OCI-LY7 (cell line): ENCODE results near the gene COL25A1. TPM values are rescaled to one million over a fixed set of nuclear protein-coding genes. Genes with fewer than 3 reads are reported as not detected.

Experiments
- BruUV-seq: library from RNA; stranded (reverse); fragments of 400-500 nt; replicated peaks from 2 replicates; lab custom pipeline; 2021; lab: Mats Ljungman, UMichigan
- CTCF ChIA-PET: fragments of 300-600 bp; sonication (Branson Sonifier 250); formaldehyde crosslinking; loops from one replicate; lab custom pipeline; 2022; ENCODE audit warnings: antibody characterized with exemption; ENCODE audit not compliant: unreplicated experiment; lab: Charles Lee
- POLR2A ChIA-PET: fragments of 300-600 bp; sonication (Branson Sonifier 250); formaldehyde crosslinking; loops from one replicate; lab custom pipeline; 2022; ENCODE audit warnings: antibody characterized with exemption; lab: Charles Lee
- DNase-seq: peaks from one replicate; pipeline ENCODE4 v3.0.0-alpha.2; 2015; ENCODE audit warnings: low spot score
- H2AFZ ChIP-seq: fragments of 200-600 bp; sonication (generic), shearing (Covaris generic); 2 replicates; pipeline ENCODE4 v1.6.1; 2014; ENCODE audit warnings: mild to moderate bottlenecking, antibody characterized with exemption, low read length, moderate library complexity
- H3K27ac ChIP-seq: fragments of 200-600 bp; sonication (generic); 2 replicates; pipeline ENCODE4 v1.5.1; 2014; ENCODE audit warnings: mixed run types, low read depth, mild to moderate bottlenecking, moderate library complexity, low read length, inconsistent platforms; ENCODE audit not compliant: poor library complexity, severe bottlenecking
- H3K36me3 ChIP-seq: fragments of 200-600 bp; sonication (generic); 2 replicates; pipeline ENCODE4 v1.6.1; 2014; ENCODE audit warnings: mild to moderate bottlenecking, antibody characterized with exemption, low read length, moderate library complexity, mixed read lengths; ENCODE audit not compliant: insufficient read depth
- H3K4me1 ChIP-seq: fragments of 200-600 bp; sonication (generic); 2 replicates; pipeline ENCODE4 v1.5.1; 2014; ENCODE audit warnings: mild to moderate bottlenecking, low read length; ENCODE audit not compliant: insufficient read depth, poor library complexity, severe bottlenecking
- H3K4me2 ChIP-seq: fragments of 200-600 bp; sonication (generic); 2 replicates; pipeline ENCODE4 v1.6.1; 2014; ENCODE audit warnings: mild to moderate bottlenecking, low read length
- H3K4me3 ChIP-seq: fragments of 200-600 bp; sonication (generic); 2 replicates; pipeline ENCODE4 v1.5.1; 2014; ENCODE audit warnings: mild to moderate bottlenecking, low read depth, low read length; ENCODE audit not compliant: poor library complexity, severe bottlenecking
- H3K79me2 ChIP-seq: fragments of 200-600 bp; sonication (generic); 2 replicates; pipeline ENCODE4 v1.6.1; 2016; ENCODE audit warnings: low read depth, mild to moderate bottlenecking, low read length, moderate library complexity, mixed read lengths; ENCODE audit not compliant: insufficient read depth
- H3K9me2 ChIP-seq: fragments of 200-600 bp; sonication (generic); 2 replicates; pipeline ENCODE4 v1.6.1; 2016; ENCODE audit warnings: mild to moderate bottlenecking, low read length, mixed read lengths; ENCODE audit not compliant: insufficient read depth
- H3K9me3 ChIP-seq: fragments of 200-600 bp; sonication (generic); 2 replicates; pipeline ENCODE4 v1.6.1; 2014; ENCODE audit warnings: mild to moderate bottlenecking, mixed run types, low read length, mixed read lengths
- H4K20me1 ChIP-seq: fragments of 200-600 bp; sonication (generic); 2 replicates; pipeline ENCODE4 v1.6.1; 2014; ENCODE audit warnings: mild to moderate bottlenecking, antibody characterized with exemption, low read length, moderate library complexity, mixed read lengths; ENCODE audit not compliant: insufficient read depth
- EZH2phosphoT487 ChIP-seq: fragments of 200-600 bp; sonication (generic); IDR thresholded peaks from 2 replicates; pipeline ENCODE4 v1.6.1; 2018; ENCODE audit warnings: low read depth, borderline replicate concordance, mild to moderate bottlenecking, mixed run types, antibody characterized with exemption, low read length, moderate library complexity, mixed read lengths
- intact Hi-C: fragments of 100-400 bp; cut with micrococcal nuclease; formaldehyde crosslinking; loops from one replicate; pipeline ENCODE4 v1.10.0; 2022; ENCODE audit not compliant: unreplicated experiment
- total RNA-seq, 2 experiments: library from RNA; depleted of rRNA in 1 of 2; stranded (reverse); fragments of >200 nt in 1 of 2; shearing (Covaris generic) in 1 of 2; gene quantifications; 2 replicates each; pipeline ENCODE4 v1.2.3, GENCODE V29; 2014 to 2022
- TF ChIP-seq, protein P1 (sequence below): fragments of 200-600 bp; sonication (generic); conservative IDR thresholded peaks from 2 replicates; pipeline ENCODE4 v1.5.1; 2014; ENCODE audit warnings: mild to moderate bottlenecking, antibody characterized with exemption, low read length, moderate library complexity, mixed read lengths

The COL25A1 gene
- total RNA-seq, 2 experiments from 2014 or later, result not detected

- ChIA-PET POLR2A (interaction anchor here (0.7 to 1.3 kb wide), 2 partner anchors 16 to 214 kb away, joined by 3 read pairs; no protein-coding TSS in a partner anchor), CTCF (no interaction called here)
- H3K4me1 ChIP-seq, result no peaks in the 10 kb centered on the region
- TF ChIP-seq, protein P1, sequence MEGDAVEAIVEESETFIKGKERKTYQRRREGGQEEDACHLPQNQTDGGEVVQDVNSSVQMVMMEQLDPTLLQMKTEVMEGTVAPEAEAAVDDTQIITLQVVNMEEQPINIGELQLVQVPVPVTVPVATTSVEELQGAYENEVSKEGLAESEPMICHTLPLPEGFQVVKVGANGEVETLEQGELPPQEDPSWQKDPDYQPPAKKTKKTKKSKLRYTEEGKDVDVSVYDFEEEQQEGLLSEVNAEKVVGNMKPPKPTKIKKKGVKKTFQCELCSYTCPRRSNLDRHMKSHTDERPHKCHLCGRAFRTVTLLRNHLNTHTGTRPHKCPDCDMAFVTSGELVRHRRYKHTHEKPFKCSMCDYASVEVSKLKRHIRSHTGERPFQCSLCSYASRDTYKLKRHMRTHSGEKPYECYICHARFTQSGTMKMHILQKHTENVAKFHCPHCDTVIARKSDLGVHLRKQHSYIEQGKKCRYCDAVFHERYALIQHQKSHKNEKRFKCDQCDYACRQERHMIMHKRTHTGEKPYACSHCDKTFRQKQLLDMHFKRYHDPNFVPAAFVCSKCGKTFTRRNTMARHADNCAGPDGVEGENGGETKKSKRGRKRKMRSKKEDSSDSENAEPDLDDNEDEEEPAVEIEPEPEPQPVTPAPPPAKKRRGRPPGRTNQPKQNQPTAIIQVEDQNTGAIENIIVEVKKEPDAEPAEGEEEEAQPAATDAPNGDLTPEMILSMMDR, result no peak
- no peak for TF ChIP-seq EZH2phosphoT487
- no peak overlapping the region for H3K27ac ChIP-seq
- no TSS peak for BruUV-seq
- H3K4me3 ChIP-seq, result no peak overlapping the region
- H3K4me2 ChIP-seq, result no peak overlapping the region
- H4K20me1 ChIP-seq, result no peaks in the 10 kb centered on the region
- H3K79me2 ChIP-seq, result no peaks in the 10 kb centered on the region
- H3K36me3 ChIP-seq, result no peaks in the 10 kb centered on the region
- H3K9me2 ChIP-seq, result no peaks in the 10 kb centered on the region
- no peak overlapping the region for H2AFZ ChIP-seq
- H3K9me3 ChIP-seq, result no peaks in the 10 kb centered on the region
- intact Hi-C loops, result no loop called here
- DNase-seq, result no peak
Observed at GRCh38 chr4:109154424-109154823, 148.0 kb downstream of the COL25A1 start.

- no peaks in the 10 kb centered on the region for H3K9me2 ChIP-seq
- H3K79me2 ChIP-seq, result no peaks in the 10 kb centered on the region
- H3K4me2 ChIP-seq, result no peak overlapping the region
- no peaks in the 10 kb centered on the region for H3K9me3 ChIP-seq
- no peaks in the 10 kb centered on the region for H3K4me1 ChIP-seq
- DNase-seq, result no peak
- no peaks in the 10 kb centered on the region for H4K20me1 ChIP-seq
- TF ChIP-seq EZH2phosphoT487, result no peak
- ChIA-PET POLR2A (no interaction called here), CTCF (no interaction called here)
- intact Hi-C loops, result no loop called here
- no TSS peak for BruUV-seq
- no peaks in the 10 kb centered on the region for H3K36me3 ChIP-seq
- H2AFZ ChIP-seq, result no peak overlapping the region
- no peak overlapping the region for H3K27ac ChIP-seq
- H3K4me3 ChIP-seq, result no peak overlapping the region
Observed at GRCh38 chr4:109149836-109150235, 152.6 kb downstream of the COL25A1 start.

DNA sequence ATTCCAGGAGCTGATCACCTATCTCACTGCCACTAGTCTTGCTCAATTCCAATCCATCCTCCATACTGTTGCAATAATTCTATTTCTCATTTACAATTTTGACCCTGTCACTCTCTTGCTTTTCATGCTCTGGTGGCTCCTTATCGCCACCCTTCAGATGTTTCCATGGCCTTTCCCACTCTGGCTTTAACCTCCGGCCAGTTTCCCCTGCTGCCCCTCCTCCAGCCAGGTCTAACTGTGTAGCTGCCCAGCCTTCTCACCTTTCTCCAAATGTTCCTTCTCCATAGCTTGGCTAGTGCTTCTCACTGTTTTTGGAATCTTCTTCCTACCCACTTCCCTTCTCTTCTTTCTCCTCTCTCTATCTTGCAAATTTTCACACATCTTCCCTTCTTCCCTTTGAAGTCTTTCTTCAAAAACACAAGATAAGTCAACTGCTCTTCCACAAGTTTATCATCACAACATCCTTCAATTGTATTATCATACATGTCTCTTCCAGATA lies 153.8 kb downstream of the COL25A1 start:
- BruUV-seq, result no TSS peak
- TF ChIP-seq EZH2phosphoT487, result no peak
- TF ChIP-seq, protein P1, result no peak
- DNase-seq, result no peak
- Histone ChIP-seq H3K4me1 (no peaks in the 10 kb centered on the region), H3K27ac (no peak overlapping the region), H3K36me3 (no peaks in the 10 kb centered on the region), H3K79me2 (no peaks in the 10 kb centered on the region), H3K4me3 (no peak overlapping the region), H4K20me1 (no peaks in the 10 kb centered on the region), H3K4me2 (no peak overlapping the region), H3K9me2 (no peaks in the 10 kb centered on the region), H3K9me3 (no peaks in the 10 kb centered on the region), H2AFZ (no peak overlapping the region)
- ChIA-PET CTCF (no interaction called here), POLR2A (no interaction called here)
- intact Hi-C loops, result no loop called here
